GM12872 (cell line): ENCODE results near the gene HHAT.

ENCODE experiments used
- CTCF ChIP-seq: IDR thresholded peaks from 3 replicates; pipeline ENCODE4 v1.5.1; 2011; ENCODE audit warnings: low read depth, mild to moderate bottlenecking, low read length, moderate library complexity; ENCODE audit not compliant: insufficient read depth

HHAT gene

GRCh38 chr1:210407887-210408252 is 79.2 kb downstream of the HHAT start:
- no peak for TF ChIP-seq CTCF

GRCh38 chr1:210412240-210412639 is 83.5 kb downstream of the HHAT start:
- TF ChIP-seq CTCF, result no peak

GRCh38 chr1:210413951-210414350 is 85.2 kb downstream of the HHAT start:
- no peak for TF ChIP-seq CTCF

- TF ChIP-seq CTCF, result no peak
Observed at GRCh38 chr1:210415846-210416448, 87.2 kb downstream of the HHAT start.

- TF ChIP-seq CTCF, result no peak
Observed at GRCh38 chr1:210416681-210417080, 88.0 kb downstream of the HHAT start.

GRCh38 chr1:210417881-210418280 is 89.2 kb downstream of the HHAT start:
- TF ChIP-seq CTCF, result no peak

- no peak for TF ChIP-seq CTCF
Observed at GRCh38 chr1:210418863-210419650, 90.4 kb downstream of the HHAT start.
